ENCODE measurements around the gene FOXA3.
A peak's percentile ranks its signal among the peaks of the same experiment; 100 is the strongest.
"Not testable (repeated sequence)": the region's sequence is repeated elsewhere in the genome, so short reads cannot be mapped to it uniquely, and the experiment has no call there.

The FOXA3 gene

GRCh38 chr19:45828523-45828922 lies 35.6 kb upstream of the FOXA3 start:
- DNase-seq (ENCODE audit: low read depth): no peak

GRCh38 chr19:45828945-45829344 lies 35.2 kb upstream of the FOXA3 start:
- no peak for DNase-seq (ENCODE audit: low read depth)

- no peak for DNase-seq (ENCODE audit: low read depth)
Measured at GRCh38 chr19:45834970-45835369, 29.2 kb upstream of the FOXA3 start.

- DNase-seq (ENCODE audit: low read depth): no peak
Measured at GRCh38 chr19:45842198-45842597, 21.9 kb upstream of the FOXA3 start.

- no peak for DNase-seq (ENCODE audit: low read depth)
Measured at GRCh38 chr19:45847663-45848062, 16.5 kb upstream of the FOXA3 start.

GRCh38 chr19:45848922-45849321 lies 15.2 kb upstream of the FOXA3 start:
- DNase-seq (ENCODE audit: low read depth): no peak

GRCh38 chr19:45852145-45852750 lies 11.9 kb upstream of the FOXA3 start:
- DNase-seq (ENCODE audit: low read depth): no peak

GRCh38 chr19:45852983-45853382 lies 11.1 kb upstream of the FOXA3 start:
- no peak for DNase-seq (ENCODE audit: low read depth)

GRCh38 chr19:45854167-45854778 lies 9.9 kb upstream of the FOXA3 start:
- DNase-seq (ENCODE audit: low read depth): no peak

GRCh38 chr19:45860359-45861259 lies 3.5 kb upstream of the FOXA3 start:
- DNase-seq (ENCODE audit: low read depth): no peak

- DNase-seq (ENCODE audit: low read depth): no peak
Measured at GRCh38 chr19:45862271-45862563, 1.9 kb upstream of the FOXA3 start.

GRCh38 chr19:45862564-45863334 lies 1.4 kb upstream of the FOXA3 start, which contains the start of gene SYMPK:
Gene SYMPK (minus strand): TSS chr19:45863147. CDS start chr19:45854495, 8,652 bp downstream.
- DNase-seq (ENCODE audit: low read depth): peak; percentile 96

- DNase-seq (ENCODE audit: low read depth): no peak
Measured at GRCh38 chr19:45863335-45863839, 739 bp upstream of the FOXA3 start.

- no peak for DNase-seq (ENCODE audit: low read depth)
Measured at GRCh38 chr19:45864629-45865082, 530 bp downstream of the FOXA3 start.

GRCh38 chr19:45865269-45865948 lies 1.3 kb downstream of the FOXA3 start:
- no peak for DNase-seq (ENCODE audit: low read depth)

GRCh38 chr19:45866400-45867176 lies 2.5 kb downstream of the FOXA3 start:
- DNase-seq (ENCODE audit: low read depth): no peak

GRCh38 chr19:45867241-45867640 lies 3.1 kb downstream of the FOXA3 start:
- DNase-seq (ENCODE audit: low read depth): not testable (repeated sequence)

- DNase-seq (ENCODE audit: low read depth): no peak
Measured at GRCh38 chr19:45870798-45871197, 6.7 kb downstream of the FOXA3 start.

GRCh38 chr19:45872095-45872919 lies 8.2 kb downstream of the FOXA3 start:
- DNase-seq (ENCODE audit: low read depth): no peak
